GM19351 (cell line): ENCODE results near the gene CTSH.

Experiments used
- ATAC-seq: cut with Tn5 transposase; IDR thresholded peaks from one replicate; pipeline ENCODE4 v1.9.1; 2021; ENCODE audit warnings: mild to moderate bottlenecking, moderate library complexity; ENCODE audit not compliant: unreplicated experiment

The CTSH gene

GRCh38 chr15:78944669-78945407 is at the start of gene CTSH:
TSS of gene CTSH (minus strand) at chr15:78945046. CDS start at chr15:78944981, 65 bp downstream.
- ATAC-seq: peak; percentile 62

DNA sequence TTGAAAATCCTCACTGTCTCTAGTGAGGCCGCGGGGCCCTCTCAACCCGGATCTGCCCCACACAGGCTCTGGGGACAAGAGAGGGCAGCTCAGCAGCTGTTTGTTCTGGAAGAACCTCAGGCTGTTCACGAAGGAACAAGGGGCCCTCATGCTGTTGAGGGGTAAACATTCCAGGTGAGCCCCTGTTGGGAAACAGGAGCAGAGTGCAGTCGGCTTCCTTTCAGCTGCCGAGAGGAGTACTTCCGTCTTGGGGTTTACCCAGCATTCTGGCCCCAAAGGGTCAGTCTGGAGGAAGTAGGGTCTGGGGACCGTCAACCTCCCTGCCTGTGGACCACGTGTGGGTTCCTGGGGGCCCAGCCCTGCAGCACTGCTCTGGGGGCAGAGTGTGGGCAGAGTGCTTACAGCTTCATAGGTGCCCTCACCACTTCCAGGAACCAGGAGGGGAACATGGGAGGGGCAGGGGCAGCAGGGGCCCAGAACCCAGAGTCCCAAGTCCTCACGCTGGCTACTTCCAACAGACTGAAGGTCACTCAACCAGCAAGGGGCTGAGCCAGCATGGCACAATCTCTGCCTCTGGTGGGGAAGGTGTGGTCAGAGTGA is 49.2 kb upstream of the CTSH start:
- ATAC-seq: no peak

GRCh38 chr15:78993257-78993930 is 48.5 kb upstream of the CTSH start:
- ATAC-seq: no peak

- ATAC-seq: no peak
Observed at GRCh38 chr15:78992416-78993256, 47.8 kb upstream of the CTSH start.

DNA sequence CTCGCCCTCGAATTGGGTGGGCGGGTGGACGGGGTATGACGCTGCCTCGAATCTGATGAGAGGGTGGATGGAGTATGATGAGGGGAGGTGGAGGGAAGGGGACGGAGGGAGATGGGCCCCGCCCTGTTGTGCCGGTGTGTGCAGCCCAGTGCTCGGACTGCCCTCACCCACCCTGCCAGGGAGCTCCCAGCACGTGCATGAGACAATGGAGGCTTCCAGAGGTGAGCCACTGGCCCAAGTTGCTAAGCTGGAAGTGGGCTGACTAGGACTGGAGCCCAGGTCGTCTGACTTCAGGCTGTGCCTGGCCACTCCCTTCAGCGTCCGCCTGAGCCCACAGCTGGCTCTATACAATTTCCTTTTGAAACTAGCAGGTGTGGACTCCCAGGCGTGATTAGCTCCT is 47.0 kb upstream of the CTSH start:
- no peak for ATAC-seq

GRCh38 chr15:78991476-78991875 is 46.6 kb upstream of the CTSH start:
- ATAC-seq: no peak

DNA sequence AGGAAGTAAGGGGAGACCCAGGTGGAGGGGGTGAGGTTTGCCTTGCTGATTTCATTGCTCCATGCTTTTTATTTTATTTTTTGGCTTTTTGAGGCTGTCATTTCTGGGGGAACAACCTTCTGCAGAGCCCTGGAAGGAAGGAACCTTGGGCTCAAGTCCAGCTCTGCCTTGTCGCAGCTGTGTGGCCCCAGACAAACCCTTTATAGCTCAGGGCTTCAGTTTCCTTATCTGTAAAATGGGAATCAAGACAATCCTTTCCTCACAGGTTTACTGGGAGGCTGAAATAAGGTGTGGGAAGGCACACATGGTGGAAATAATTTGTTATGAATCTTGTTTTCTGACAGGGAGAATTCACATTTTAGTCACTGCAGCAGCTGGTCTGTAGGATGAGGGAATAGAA is 45.4 kb upstream of the CTSH start:
- ATAC-seq: no peak

GRCh38 chr15:78989701-78990240 is 44.9 kb upstream of the CTSH start:
- no peak for ATAC-seq

DNA sequence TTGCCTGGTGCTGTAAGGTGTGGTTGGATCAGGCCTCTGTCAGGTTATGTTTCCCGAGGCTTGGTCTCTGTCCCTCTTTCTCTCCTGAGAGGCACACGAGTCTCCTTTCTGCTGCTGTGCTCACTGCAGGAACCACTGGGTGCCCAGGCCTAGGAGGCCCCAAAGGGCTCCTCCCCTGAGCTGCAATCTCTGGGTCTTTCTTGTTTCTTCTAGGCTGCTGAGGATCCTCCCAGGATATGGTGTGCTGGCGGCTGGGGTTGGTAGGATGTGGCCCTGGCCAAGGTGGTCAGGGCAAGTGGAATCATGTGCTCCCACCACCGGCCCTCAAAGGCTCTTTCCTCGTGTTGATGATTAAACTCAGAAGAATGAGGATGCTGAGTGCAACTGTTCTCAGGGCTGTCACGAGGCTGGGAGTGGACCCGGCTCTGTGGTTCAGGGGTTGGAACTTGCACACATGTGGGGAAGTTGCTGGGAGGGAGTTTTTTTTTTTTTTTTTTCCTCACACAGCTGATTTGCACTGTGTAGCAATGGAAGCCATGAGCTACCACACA is 43.6 kb upstream of the CTSH start:
- ATAC-seq: no peak

DNA sequence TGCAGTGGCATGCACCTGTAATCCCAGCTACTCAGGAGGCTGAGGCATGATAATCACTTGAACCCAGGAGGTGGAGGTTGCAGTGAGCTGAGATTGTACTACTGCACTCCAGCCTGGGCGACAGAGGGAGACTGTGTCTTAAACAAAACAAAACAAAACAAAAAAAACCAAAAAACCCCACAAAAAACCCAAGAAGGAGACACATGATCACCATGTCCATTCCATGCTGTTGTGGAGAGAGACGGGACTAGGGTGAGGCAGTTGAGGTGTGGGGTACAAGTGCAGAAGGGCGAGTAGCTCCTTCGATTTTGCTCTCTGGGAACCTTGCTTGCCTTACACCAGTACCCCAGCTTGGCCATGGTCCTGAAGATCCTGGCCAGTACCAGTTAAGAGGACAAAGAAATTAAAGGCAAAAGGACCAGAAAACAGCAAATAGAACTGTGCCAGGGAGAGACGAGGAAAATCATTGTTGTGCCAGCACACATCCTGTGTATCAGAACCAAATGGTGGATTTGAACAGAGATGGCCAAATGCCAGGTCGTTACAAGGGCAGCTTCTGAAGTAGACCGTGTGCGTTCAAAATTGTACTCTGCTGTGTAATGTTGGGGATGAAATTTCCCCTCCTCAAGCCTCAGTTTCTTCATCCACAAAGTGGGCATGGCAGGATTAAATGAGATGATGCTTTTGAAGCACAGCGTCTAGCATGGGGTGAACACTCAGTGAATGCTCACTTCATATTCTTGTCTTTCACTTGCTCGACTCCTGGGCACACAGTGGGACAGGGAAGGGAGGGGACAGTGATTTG is 42.9 kb upstream of the CTSH start:
- no peak for ATAC-seq

- no peak for ATAC-seq
Observed at GRCh38 chr15:78985859-78986475, 41.1 kb upstream of the CTSH start.

GRCh38 chr15:78984041-78984440 is 39.2 kb upstream of the CTSH start:
- ATAC-seq: no peak

DNA sequence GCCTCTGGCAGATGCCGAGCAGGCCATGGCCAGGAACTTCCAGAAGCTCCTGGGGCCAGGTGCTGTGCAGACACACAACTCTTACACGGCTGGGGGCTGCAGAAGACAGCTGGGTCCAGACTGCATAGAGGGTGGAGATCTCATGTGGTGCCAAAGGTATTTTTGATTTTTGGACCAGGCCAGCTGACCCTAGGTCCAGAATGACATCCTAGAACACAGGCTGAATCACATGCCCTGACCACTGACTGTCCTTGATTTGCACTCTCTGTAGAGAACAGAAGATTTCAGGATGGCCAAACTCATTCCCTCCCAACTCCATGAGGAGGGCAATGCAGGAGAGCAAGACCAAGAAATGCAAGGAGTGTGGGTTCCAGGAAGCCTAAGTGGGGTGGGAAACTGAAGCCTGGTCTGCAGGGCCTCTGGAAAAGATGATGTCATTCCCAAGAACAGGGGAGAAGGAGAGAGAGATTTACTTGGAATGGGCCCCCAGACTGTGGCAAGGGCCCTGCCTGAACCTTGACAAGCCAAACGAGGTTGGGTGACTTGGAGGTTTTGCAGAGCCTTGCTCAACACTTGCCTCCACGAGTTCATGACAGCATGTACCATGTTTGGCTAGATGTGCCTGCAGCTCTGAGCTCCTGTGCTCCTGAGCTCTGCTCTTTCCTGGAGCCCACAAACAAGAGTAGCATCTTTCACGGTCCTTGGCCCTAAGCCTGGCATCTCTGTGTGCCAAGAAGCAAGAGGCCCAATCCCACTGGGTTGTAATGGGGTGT is 38.5 kb upstream of the CTSH start:
- ATAC-seq: no peak

DNA sequence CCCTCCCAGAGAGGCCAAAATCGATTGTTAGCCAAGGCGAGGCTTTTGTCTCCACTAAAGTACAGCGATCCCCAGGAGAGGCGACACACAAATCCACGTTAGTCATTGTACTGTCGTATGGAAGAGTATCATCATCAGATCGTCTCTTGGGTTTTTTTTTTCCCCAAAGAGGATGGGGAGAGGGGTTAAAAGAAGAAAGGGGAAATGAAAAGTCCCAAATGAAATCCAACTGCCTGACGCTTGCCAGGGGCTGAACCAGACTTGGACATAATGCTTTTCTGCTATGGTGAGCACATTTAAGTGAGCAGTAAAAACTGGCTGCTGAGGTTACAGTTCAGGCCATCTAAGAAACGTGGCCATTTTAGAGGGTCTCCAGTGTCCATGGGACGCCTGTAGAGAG is 37.9 kb upstream of the CTSH start:
- ATAC-seq: no peak

- ATAC-seq: no peak
Observed at GRCh38 chr15:78981532-78982313, 36.9 kb upstream of the CTSH start.

GRCh38 chr15:78979456-78980320 is 34.8 kb upstream of the CTSH start:
- ATAC-seq: no peak

GRCh38 chr15:78978601-78979179 is 33.8 kb upstream of the CTSH start:
- ATAC-seq: no peak
